Mesendoderm (in vitro differentiated cells): ENCODE results near the gene RXRA.

Experiments
- DNase-seq: peaks from one replicate; pipeline ENCODE4 v3.0.0; 2013
- H2AK5ac ChIP-seq: 2 replicates; pipeline ENCODE4 v1.6.1; 2013; ENCODE audit warnings: low read length, inconsistent platforms
- H2BK120ac ChIP-seq: 2 replicates; pipeline ENCODE4 v1.6.1; 2013; ENCODE audit warnings: low read depth, mild to moderate bottlenecking, low read length, moderate library complexity, mixed read lengths
- H2BK15ac ChIP-seq: replicated peaks from 2 replicates; pipeline ENCODE4 v1.6.1; 2013; ENCODE audit warnings: low read depth, mild to moderate bottlenecking, moderate library complexity
- H2BK5ac ChIP-seq: 2 replicates; pipeline ENCODE4 v1.6.1; 2013; ENCODE audit warnings: low read length, inconsistent platforms
- H3K18ac ChIP-seq: 2 replicates; pipeline ENCODE4 v1.6.1; 2013; ENCODE audit warnings: mild to moderate bottlenecking, low read length, mixed read lengths
- H3K23ac ChIP-seq: one replicate; pipeline ENCODE4 v1.6.1; 2013; ENCODE audit warnings: low read length
- H3K27ac ChIP-seq: 2 replicates; pipeline ENCODE4 v1.5.1; 2013; ENCODE audit warnings: low read depth, mild to moderate bottlenecking, inconsistent platforms, low read length, moderate library complexity
- H3K27me3 ChIP-seq: 2 replicates; pipeline ENCODE4 v1.6.1; 2013; ENCODE audit warnings: low read length, control low read depth, mild to moderate bottlenecking, inconsistent platforms; ENCODE audit not compliant: insufficient read depth, poor library complexity
- H3K36me3 ChIP-seq: 2 replicates; pipeline ENCODE4 v1.6.1; 2013; ENCODE audit warnings: low read length, inconsistent platforms; ENCODE audit not compliant: control insufficient read depth, insufficient read depth
- H3K4ac ChIP-seq: one replicate; pipeline ENCODE4 v1.6.1; 2013; ENCODE audit warnings: low read depth, mild to moderate bottlenecking, low read length, moderate library complexity
- H3K4me1 ChIP-seq: 2 replicates; pipeline ENCODE4 v1.6.1; 2013; ENCODE audit warnings: low read depth, low read length, inconsistent platforms; ENCODE audit not compliant: control insufficient read depth
- H3K4me2 ChIP-seq: 2 replicates; pipeline ENCODE4 v1.6.1; 2013; ENCODE audit warnings: low read length
- H3K4me3 ChIP-seq: 2 replicates; pipeline ENCODE4 v1.5.1; 2013; ENCODE audit warnings: mild to moderate bottlenecking, low read length
- H3K56ac ChIP-seq: one replicate; pipeline ENCODE4 v1.6.1; 2013; ENCODE audit warnings: low read length
- H3K79me1 ChIP-seq: 2 replicates; pipeline ENCODE4 v1.6.1; 2013; ENCODE audit warnings: low read length, inconsistent platforms
- H3K79me2 ChIP-seq: 2 replicates; pipeline ENCODE4 v1.6.1; 2013; ENCODE audit warnings: mild to moderate bottlenecking, low read length; ENCODE audit not compliant: control insufficient read depth, insufficient read depth
- H3K9ac ChIP-seq: 2 replicates; pipeline ENCODE4 v1.6.1; 2013; ENCODE audit warnings: low read length, inconsistent platforms
- H4K5ac ChIP-seq: one replicate; pipeline ENCODE4 v1.6.1; 2013; ENCODE audit warnings: low read length
- H4K8ac ChIP-seq: one replicate; pipeline ENCODE4 v1.6.1; 2013; ENCODE audit warnings: low read depth, mild to moderate bottlenecking, control low read depth, low read length, moderate library complexity
- WGBS: extraction: QIAGEN DNeasy Blood & Tissue Kit; methylation state at CpG from one replicate; pipeline ENCODE4 v1.1.7; 2013; ENCODE audit warnings: low lambda C conversion rate, missing lambda C conversion rate; ENCODE audit not compliant: insufficient coverage; ENCODE audit errors: extremely low coverage; 5-methylcytosine and 5-hydroxymethylcytosine counted together

RXRA gene

GRCh38 chr9:134390947-134391318 lies 64.7 kb downstream of the RXRA start:
- H3K4ac ChIP-seq, result no peak overlapping the region
- no peak overlapping the region for H2BK120ac ChIP-seq
- H3K4me1 ChIP-seq, result no peaks in the 10 kb centered on the region
- H3K9ac ChIP-seq, result no peak overlapping the region
- no peak overlapping the region for H2BK5ac ChIP-seq
- no peak overlapping the region for H3K23ac ChIP-seq
- WGBS, result no CpG with 5 or more reads among the region's 11 CpGs
- H3K79me1 ChIP-seq, result peaks cover 21% of the 10 kb centered on the region
- no peaks in the 10 kb centered on the region for H3K36me3 ChIP-seq
- no peak overlapping the region for H2AK5ac ChIP-seq
- no peak overlapping the region for H4K5ac ChIP-seq
- H4K8ac ChIP-seq, result no peak overlapping the region
- no peak overlapping the region for H3K4me3 ChIP-seq
- peaks cover 8% of the 10 kb centered on the region for H3K79me2 ChIP-seq
- no peak overlapping the region for H3K56ac ChIP-seq
- DNase-seq, result no peak
- H3K18ac ChIP-seq, result no peak overlapping the region
- no peaks in the 10 kb centered on the region for H3K27me3 ChIP-seq
- H3K4me2 ChIP-seq, result no peak overlapping the region
- no peak overlapping the region for H2BK15ac ChIP-seq
- H3K27ac ChIP-seq, result no peak overlapping the region

GRCh38 chr9:134391319-134392231 lies 65.3 kb downstream of the RXRA start:
- no peak overlapping the region for H2BK15ac ChIP-seq
- no peak overlapping the region for H3K4ac ChIP-seq
- H3K27ac ChIP-seq, result no peak overlapping the region
- H3K56ac ChIP-seq, result no peak overlapping the region
- H3K9ac ChIP-seq, result no peak overlapping the region
- no peak for DNase-seq
- no peak overlapping the region for H3K4me3 ChIP-seq
- H3K4me2 ChIP-seq, result no peak overlapping the region
- peaks cover 21% of the 10 kb centered on the region for H3K79me1 ChIP-seq
- H4K8ac ChIP-seq, result no peak overlapping the region
- no peaks in the 10 kb centered on the region for H3K4me1 ChIP-seq
- no peak overlapping the region for H2BK5ac ChIP-seq
- H4K5ac ChIP-seq, result no peak overlapping the region
- no peak overlapping the region for H2BK120ac ChIP-seq
- H3K23ac ChIP-seq, result no peak overlapping the region
- H3K18ac ChIP-seq, result no peak overlapping the region
- H3K36me3 ChIP-seq, result no peaks in the 10 kb centered on the region
- WGBS, result no CpG with 5 or more reads among the region's 35 CpGs
- peaks cover 8% of the 10 kb centered on the region for H3K79me2 ChIP-seq
- H2AK5ac ChIP-seq, result no peak overlapping the region
- no peaks in the 10 kb centered on the region for H3K27me3 ChIP-seq

DNA sequence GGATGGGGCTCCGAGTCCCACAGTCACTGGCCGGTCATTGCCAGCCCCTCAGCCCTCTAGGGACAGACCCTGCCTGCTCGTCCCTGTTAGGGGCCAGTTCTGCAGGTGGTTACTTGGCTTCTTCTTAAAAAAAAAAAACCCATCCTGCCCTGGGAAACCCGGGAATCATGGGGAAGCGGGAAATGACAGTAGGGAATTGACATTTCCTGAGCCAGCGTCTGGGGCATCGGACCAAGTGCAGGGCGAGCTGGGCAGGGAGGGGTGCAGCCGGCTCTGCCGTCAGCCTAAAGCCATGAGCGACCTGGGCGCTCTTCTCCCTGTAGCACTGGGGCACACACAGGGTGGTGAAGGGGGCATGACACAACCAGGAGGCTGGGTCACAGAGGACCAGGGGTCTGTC lies 66.6 kb downstream of the RXRA start:
- Histone ChIP-seq H3K18ac (no peak overlapping the region), H3K79me2 (peaks cover 8% of the 10 kb centered on the region), H3K36me3 (no peaks in the 10 kb centered on the region), H2BK120ac (no peak overlapping the region), H3K4me1 (no peaks in the 10 kb centered on the region), H3K27ac (no peak overlapping the region), H3K56ac (no peak overlapping the region), H4K8ac (no peak overlapping the region), H4K5ac (no peak overlapping the region), H3K4me2 (no peak overlapping the region), H3K4me3 (no peak overlapping the region), H3K4ac (no peak overlapping the region), H3K23ac (no peak overlapping the region), H2AK5ac (no peak overlapping the region), H3K9ac (no peak overlapping the region), H3K27me3 (no peaks in the 10 kb centered on the region), H2BK5ac (no peak overlapping the region), H3K79me1 (peaks cover 21% of the 10 kb centered on the region), H2BK15ac (no peak overlapping the region)
- WGBS, result no CpG with 5 or more reads among the region's 12 CpGs
- no peak for DNase-seq

- Histone ChIP-seq H3K27me3 (no peaks in the 10 kb centered on the region), H3K27ac (no peak overlapping the region), H3K4me3 (no peak overlapping the region), H3K56ac (no peak overlapping the region), H3K36me3 (no peaks in the 10 kb centered on the region), H2BK15ac (no peak overlapping the region), H2BK5ac (no peak overlapping the region), H3K23ac (no peak overlapping the region), H3K4ac (no peak overlapping the region), H3K4me2 (no peak overlapping the region), H2AK5ac (no peak overlapping the region), H3K79me2 (peaks cover 6% of the 10 kb centered on the region), H3K18ac (no peak overlapping the region), H3K4me1 (no peaks in the 10 kb centered on the region), H4K5ac (no peak overlapping the region), H3K9ac (no peak overlapping the region), H3K79me1 (peaks cover 15% of the 10 kb centered on the region), H4K8ac (no peak overlapping the region), H2BK120ac (no peak overlapping the region)
- no CpG with 5 or more reads among the region's 7 CpGs for WGBS
- DNase-seq, result no peak
These were observed 67.5 kb downstream of the RXRA start for GRCh38 chr9:134393582-134394280.

- H2BK120ac ChIP-seq, result no peak overlapping the region
- WGBS, result no CpG with 5 or more reads among the region's 16 CpGs
- no peak overlapping the region for H3K9ac ChIP-seq
- no peak overlapping the region for H4K8ac ChIP-seq
- no peak overlapping the region for H3K4me2 ChIP-seq
- no peaks in the 10 kb centered on the region for H3K36me3 ChIP-seq
- H3K23ac ChIP-seq, result no peak overlapping the region
- H3K4me1 ChIP-seq, result no peaks in the 10 kb centered on the region
- no peak overlapping the region for H2BK15ac ChIP-seq
- H4K5ac ChIP-seq, result no peak overlapping the region
- peaks cover 9% of the 10 kb centered on the region for H3K79me2 ChIP-seq
- H2AK5ac ChIP-seq, result no peak overlapping the region
- no peak for DNase-seq
- H3K4ac ChIP-seq, result no peak overlapping the region
- H3K79me1 ChIP-seq, result peaks cover 16% of the 10 kb centered on the region
- H3K27me3 ChIP-seq, result no peaks in the 10 kb centered on the region
- no peak overlapping the region for H2BK5ac ChIP-seq
- no peak overlapping the region for H3K56ac ChIP-seq
- H3K27ac ChIP-seq, result no peak overlapping the region
- no peak overlapping the region for H3K4me3 ChIP-seq
- H3K18ac ChIP-seq, result no peak overlapping the region
These were observed 68.8 kb downstream of the RXRA start for GRCh38 chr9:134395002-134395517.
